ENCODE results near the gene NOG. TPM values are rescaled to one million over a fixed set of nuclear protein-coding genes. Genes with fewer than 3 reads are reported as not detected.

Gene NOG
- total and polyA plus RNA-seq, 10 of the 15 experiments (the other 5 are each of a cell fraction or from before 2014, with no cell fraction given) = 0.10 TPM; not detected in 9

DNA sequence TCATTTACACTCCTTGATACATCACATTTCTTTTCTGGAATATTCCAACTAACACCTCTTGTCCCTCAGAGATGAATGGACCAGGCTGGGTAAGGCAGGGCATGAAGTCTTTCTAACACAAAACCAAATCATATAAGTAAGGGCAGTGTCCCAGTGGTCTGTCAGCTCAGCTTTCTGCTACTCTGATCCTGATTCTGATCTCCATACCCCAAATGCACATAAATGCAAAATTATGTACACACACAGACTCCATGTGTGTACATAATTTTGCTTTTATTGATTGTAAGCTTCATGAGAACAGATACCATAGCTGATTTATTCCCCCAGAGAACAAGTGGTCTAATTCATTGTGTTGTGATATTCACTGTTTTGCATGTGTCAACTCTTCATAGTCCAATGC, 47.9 kb downstream of the NOG start:
- Histone ChIP-seq H2AFZ (ENCODE audit: control insufficient read depth, low read depth, low read length) (no peak overlapping the region), H3K4me1 (ENCODE audit: control insufficient read depth, insufficient read depth, low read length) (no peaks in the 10 kb centered on the region), H3K27ac (ENCODE audit: control insufficient read depth, insufficient read depth) (no peak overlapping the region), H3K9ac (ENCODE audit: control insufficient read depth, insufficient read depth, low read length) (no peak overlapping the region), H3K79me2 (ENCODE audit: control insufficient read depth, insufficient read depth, low read length) (no peaks in the 10 kb centered on the region), H4K20me1 (ENCODE audit: control insufficient read depth, insufficient read depth) (no peaks in the 10 kb centered on the region), H3K9me3 (replicated peaks; ENCODE audit: control insufficient read depth, insufficient read depth, low read length) (no peaks in the 10 kb centered on the region), H3K4me2 (ENCODE audit: control insufficient read depth, insufficient read depth) (no peak overlapping the region), H3K36me3 (ENCODE audit: control insufficient read depth in 2 of 2, insufficient read depth in 2 of 2, low read length in 1 of 2) (no peaks in the 10 kb centered on the region), H3K4me3 (no peak overlapping the region), H3K27me3 (replicated peaks in 1 of 2; ENCODE audit: control insufficient read depth in 2 of 2, insufficient read depth in 2 of 2, low read length in 1 of 2) (peaks cover 0 to 2% of the 10 kb centered on the region in 2 experiments; a peak in 1 of 4 replicates)
- DNase-seq (ENCODE audit: low read depth, low spot score) (no peak), ATAC-seq (no peak), FAIRE-seq (no peak)
- TF ChIP-seq NFYA (IDR thresholded peaks at IDR 0.05; ENCODE audit: borderline replicate concordance, low read depth, low read length) (no peak), IKZF2 (IDR thresholded peaks at IDR 0.05) (no peak)
- POLR2A ChIA-PET = no interaction called here
- intact Hi-C loops (cut with micrococcal nuclease; ENCODE audit: unreplicated experiment) (no loop called here), in situ Hi-C loops (cut with MboI) (no loop called here)
- RAD21 ChIA-PET (ENCODE audit: unreplicated experiment) = no interaction called here
- SMC1A ChIA-PET (ENCODE audit: uncharacterized antibody, unreplicated experiment) = no interaction called here
- BruUV-seq (replicated peaks) = no TSS peak
- CTCF ChIA-PET = interaction anchor here (1.2 kb wide), 1 partner anchor 74 kb away, joined by 3 read pairs; no protein-coding TSS in a partner anchor

DNA sequence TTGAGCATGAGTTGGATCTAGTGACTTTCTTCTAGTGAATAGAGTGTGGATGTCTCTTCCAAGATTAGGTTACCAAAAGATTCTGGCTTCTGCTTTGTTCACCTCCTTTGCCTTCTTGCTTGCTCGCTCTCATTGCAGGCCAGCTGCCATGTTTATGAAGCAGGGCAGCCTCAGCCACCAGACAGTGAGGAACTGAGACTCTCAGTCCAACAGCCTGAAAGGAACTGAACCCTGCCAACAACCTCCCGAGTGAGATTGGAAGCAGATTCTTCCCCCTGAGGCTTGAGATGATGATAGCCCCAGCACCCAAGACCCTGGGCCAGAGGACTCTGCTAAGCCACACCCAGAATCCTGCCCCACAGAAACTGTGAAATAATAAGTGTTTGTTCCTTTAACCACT, 48.4 kb downstream of the NOG start:
- H3K27ac ChIP-seq (ENCODE audit: control insufficient read depth, insufficient read depth) = no peak overlapping the region
- WGBS (ENCODE audit: insufficient coverage, insufficient replicate concordance, low lambda C conversion rate, missing lambda C conversion rate) = 36% methylated on average over 2 of the region's 2 CpGs
- no peak overlapping the region for H2AFZ ChIP-seq (ENCODE audit: control insufficient read depth, low read depth, low read length)
- H4K20me1 ChIP-seq (ENCODE audit: control insufficient read depth, insufficient read depth) = no peaks in the 10 kb centered on the region
- no peak for ATAC-seq
- TF ChIP-seq SPI1 (IDR thresholded peaks at IDR 0.05; ENCODE audit: borderline replicate concordance, insufficient read depth, low read depth, low read length) = peak; percentile 30; the same call in 1 of the 2 replicates
- TF ChIP-seq TAF1 (IDR thresholded peaks at IDR 0.05; ENCODE audit: borderline replicate concordance, low read depth, low read length) = no peak
- no TSS peak for BruUV-seq (replicated peaks)
- H3K4me1 ChIP-seq (ENCODE audit: control insufficient read depth, insufficient read depth, low read length) = no peaks in the 10 kb centered on the region
- RAD21 ChIA-PET (ENCODE audit: unreplicated experiment) = interaction anchor here (1.3 kb wide), 1 partner anchor 13 kb away, joined by 3 read pairs; no protein-coding TSS in a partner anchor
- POLR2A ChIA-PET = no interaction called here
- no peak for DNase-seq (ENCODE audit: low read depth, low spot score)
- H3K36me3 ChIP-seq (ENCODE audit: control insufficient read depth in 2 of 2, insufficient read depth in 2 of 2, low read length in 1 of 2) = no peaks in the 10 kb centered on the region
- CTCF ChIA-PET = interaction anchor here (1.2 to 1.3 kb wide), 2 partner anchors 74 kb away, joined by 3 to 4 read pairs; no protein-coding TSS in a partner anchor
- H3K4me3 ChIP-seq = no peak overlapping the region
- no peak overlapping the region for H3K9ac ChIP-seq (ENCODE audit: control insufficient read depth, insufficient read depth, low read length)
- FAIRE-seq = no peak
- H3K9me3 ChIP-seq (replicated peaks; ENCODE audit: control insufficient read depth, insufficient read depth, low read length) = no peaks in the 10 kb centered on the region
- intact Hi-C loops (cut with micrococcal nuclease; ENCODE audit: unreplicated experiment) = no loop called here
- H3K4me2 ChIP-seq (ENCODE audit: control insufficient read depth, insufficient read depth) = no peak overlapping the region
- peaks cover 0 to 2% of the 10 kb centered on the region in 2 experiments; a peak in 1 of 4 replicates for H3K27me3 ChIP-seq (replicated peaks in 1 of 2; ENCODE audit: control insufficient read depth in 2 of 2, insufficient read depth in 2 of 2, low read length in 1 of 2)
- in situ Hi-C loops (cut with MboI) = no loop called here
- H3K79me2 ChIP-seq (ENCODE audit: control insufficient read depth, insufficient read depth, low read length) = no peaks in the 10 kb centered on the region
- SMC1A ChIA-PET (ENCODE audit: uncharacterized antibody, unreplicated experiment) = no interaction called here
